HuH-7 (cell line): ENCODE measurements around the gene ISX.

ENCODE experiments used
- DNase-seq: peaks from one replicate; pipeline ENCODE4 v3.0.0; 2011; ENCODE audit warnings: low spot score

Gene ISX

DNA sequence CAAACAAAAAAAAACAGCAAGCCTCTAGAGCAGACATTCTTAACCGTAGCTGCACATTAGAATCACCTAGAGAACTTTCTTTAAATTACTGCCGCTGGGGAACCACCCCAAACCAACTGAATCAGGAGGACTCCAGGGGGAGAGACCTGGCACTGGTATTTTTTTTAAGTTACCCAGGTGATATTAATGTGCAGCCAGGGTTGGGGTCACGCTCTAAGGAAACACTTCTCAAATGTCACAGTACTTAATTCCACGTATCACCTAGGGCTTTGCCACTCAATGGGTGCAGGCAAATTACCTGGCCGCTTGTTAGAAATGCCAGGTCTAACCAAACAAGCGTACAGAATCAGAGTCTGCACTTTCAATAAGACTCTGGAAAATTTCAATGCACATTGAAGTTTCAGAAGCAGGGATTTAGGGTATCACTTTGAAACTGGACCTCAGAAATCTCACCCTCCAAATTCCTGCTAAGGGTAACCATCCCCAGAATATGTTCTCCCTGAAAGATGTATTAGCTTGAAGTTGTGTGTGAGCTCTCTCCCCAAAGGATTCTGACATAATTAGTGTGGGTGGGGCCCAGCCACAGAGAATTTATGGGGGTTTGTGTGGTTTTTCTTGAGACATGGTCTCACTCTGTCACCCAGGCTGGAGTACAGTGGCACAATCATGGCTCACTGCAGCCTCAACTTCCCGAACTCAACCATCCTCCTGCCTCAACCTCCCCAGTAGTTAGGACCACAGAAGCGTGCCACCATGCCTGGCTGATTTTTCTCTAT, 12.7 kb upstream of the ISX start:
- DNase-seq: no peak

DNA sequence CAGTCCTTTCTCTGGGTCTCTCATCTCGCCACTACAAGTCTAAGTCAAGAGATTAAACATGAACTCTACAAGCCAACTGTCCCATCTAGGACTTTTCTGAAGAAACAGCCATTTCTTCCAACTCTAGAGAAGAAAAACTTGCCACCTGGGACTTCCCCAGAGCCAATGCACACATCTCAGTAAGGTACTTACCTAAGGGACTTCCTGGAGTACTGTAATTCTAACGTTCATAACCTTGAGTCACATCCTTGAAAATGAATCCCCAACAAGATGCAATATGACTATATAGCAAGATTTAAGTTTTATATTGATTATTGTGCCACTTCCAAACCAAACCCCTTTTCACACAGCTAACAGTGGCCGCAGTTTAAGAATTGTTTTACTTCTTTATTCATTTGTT, 11.9 kb upstream of the ISX start:
- DNase-seq: no peak

DNA sequence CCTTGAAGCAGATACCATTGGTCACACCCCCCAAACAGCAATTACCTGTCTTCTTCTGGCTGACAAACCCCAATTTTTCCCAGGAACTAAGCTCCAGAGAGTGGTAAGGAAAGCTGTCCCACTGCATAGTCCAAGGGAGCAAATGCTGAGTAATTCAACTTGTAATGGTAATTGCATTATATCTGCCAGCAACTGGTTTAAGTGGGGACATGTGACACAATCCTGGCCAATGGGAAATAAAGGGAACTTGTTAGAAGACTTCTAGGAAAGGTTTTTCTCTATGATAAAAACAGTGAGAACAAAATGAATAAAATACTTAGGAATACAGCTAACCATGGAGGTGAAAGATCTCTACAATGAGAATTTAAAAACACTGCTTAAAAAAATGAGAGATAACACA, 9.5 kb upstream of the ISX start:
- no peak for DNase-seq

DNA sequence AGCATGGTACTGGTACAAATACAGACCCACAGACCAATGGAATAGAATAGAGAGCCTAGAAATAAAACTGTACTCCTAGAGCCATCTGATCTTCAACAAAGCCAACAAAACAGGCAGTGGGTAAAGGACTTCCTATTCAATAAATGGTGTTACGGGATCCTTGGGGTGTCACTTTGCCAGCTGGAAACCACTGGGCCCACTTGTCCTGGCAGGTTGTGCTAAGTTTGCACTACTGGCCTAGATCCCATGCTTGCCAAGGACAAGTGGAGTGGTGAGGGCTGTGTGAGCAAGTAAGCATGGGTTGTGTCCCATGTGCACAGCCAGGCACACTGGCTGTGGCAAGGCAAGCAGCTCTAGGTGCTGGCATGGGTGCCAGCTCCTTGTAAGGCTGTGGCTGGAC, 8.8 kb upstream of the ISX start:
- no peak for DNase-seq

DNA sequence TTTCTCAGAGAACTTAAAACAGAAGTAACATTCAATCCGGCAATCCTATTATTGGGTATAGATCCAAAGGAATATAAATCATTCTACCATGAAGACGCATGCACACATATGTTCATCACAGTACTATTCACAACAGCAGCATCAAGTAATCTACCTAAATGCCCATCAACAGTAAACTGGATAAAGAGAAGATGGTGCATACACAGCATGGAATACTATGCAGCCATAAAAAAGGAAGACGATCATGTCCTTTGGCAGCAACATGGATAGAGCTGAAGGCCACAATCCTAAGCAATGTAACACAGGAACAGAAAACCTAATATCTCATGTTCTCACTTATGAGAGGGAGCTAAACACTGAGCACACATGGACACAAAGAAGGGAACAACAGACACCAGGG, 6.3 kb upstream of the ISX start:
- no peak for DNase-seq

DNA sequence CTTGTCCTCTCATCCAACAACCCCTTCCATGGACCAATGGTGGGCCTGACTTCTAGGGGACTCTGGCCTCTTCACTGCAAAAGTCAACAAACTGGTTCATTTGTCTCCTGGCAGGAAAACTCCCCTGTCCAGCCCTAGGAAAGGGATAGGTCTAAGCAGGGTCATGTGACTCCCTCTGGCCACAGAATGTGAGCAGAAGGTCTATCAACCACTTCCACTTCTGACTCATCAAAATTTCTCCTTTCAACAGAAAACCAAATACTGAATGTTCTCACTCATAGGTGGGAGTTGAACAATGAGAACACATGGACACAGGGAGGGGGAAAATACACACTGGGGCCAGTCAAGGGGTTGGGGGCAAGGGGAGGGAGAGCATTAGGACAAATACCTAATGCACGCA, 1.3 kb upstream of the ISX start:
- peak; percentile 74 for DNase-seq

DNA sequence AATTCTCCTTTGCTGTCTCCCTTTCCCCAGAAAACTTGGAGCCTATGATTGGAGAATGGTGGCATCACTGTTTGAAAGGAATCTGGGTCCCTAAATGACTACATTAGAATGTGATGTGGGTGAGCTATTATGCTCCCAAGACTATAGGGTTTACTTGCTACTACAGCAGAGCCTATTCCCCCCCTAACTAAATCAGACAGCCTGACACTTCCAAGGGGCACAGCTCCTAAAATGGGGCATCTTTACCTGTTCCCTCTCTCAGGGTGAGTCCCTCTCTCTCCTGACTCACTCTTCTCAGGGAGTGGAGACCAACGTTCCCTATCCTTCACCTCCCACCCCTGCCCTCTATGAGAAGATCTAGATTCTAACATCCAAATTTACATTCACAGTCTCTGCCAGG, 775 bp upstream of the ISX start:
- DNase-seq: no peak

DNA sequence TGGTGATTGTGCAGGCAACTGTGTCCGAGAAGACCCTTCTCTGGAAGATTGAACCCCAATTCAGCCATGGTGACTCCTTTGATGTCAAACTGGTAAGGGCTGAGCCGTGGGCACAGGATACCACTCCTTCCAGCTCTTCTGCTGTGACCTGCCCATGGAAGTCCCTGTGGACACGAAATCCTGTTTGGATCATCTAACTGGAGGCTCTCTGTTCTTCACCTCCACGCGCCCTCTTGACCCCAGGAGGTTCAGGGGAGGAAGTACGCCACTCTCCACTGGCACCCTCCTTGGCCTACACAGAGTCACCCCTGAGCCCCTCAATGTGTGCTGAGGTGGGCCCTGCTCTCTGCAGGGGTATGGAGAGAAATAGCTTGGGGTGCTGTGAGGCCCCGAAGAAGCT, 810 bp downstream of the ISX start:
- no peak for DNase-seq

DNA sequence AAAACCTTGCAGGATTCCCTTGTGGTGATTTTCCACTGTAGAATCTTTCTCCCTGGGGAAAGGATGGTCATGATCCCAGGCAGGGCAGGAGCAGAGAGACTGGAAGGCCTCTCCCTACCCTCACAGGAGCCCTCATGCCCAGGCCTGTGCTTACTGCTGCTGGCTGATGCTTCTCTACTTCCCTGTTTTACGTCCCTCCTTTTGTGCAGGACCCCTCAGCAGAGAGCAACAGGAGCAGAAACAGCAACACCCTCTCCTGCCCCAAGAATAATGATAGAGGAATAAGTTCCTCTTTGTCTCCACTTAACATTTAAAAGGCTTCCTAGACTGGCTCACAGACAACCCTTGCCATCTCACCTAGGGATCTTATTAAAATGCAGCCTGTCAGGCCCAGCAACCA, 3.6 kb downstream of the ISX start:
- DNase-seq: no peak

DNA sequence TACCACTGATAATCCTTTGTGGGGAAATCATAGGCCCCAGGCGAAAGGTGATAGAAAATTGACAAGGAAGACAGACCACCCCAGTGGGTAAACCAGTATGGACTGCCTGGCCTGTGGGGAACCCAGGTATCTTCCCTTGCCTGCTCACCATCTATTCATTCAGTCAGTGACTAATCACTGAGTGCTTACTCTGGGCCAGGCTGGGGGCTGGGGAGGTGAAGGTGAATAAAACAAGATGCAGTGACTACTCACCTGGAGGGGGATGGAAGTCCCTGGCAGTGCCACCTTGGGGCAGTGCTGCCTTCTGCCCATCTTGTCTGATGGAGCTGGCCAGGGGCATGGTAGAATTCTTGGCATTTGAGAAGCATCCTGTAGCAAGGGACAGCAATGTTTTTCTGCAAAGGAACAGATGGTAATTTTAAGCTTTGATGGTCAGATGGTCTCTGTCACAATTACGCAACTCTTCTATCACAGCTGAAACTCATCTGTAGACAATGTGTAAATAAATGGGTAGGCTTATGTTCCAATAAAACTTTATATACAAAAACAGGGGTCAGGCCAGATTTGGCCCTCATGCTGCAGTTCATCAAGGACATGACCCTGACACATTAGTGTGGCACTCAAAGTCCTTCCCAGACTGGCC, 4.6 kb downstream of the ISX start:
- no peak for DNase-seq

DNA sequence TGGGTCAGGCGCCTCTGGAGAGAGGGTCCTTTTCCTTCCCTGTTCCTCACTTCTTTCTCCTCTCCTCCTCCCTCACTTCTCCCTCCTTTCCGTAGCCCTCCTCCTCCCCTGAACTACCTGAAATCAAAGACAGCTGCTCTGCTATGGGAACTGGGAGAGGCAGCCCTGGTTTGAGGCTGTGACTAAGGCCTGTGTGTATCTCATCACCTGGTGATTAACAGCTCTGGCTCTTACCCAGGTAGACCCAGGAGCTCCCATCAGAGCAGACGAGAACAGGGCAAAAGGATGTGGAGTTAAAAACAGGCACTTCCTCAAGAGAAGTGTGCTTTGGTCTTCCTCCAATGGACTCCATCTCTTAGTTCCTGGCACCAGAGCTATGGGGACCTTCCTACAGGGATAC, 5.8 kb downstream of the ISX start:
- DNase-seq: no peak

DNA sequence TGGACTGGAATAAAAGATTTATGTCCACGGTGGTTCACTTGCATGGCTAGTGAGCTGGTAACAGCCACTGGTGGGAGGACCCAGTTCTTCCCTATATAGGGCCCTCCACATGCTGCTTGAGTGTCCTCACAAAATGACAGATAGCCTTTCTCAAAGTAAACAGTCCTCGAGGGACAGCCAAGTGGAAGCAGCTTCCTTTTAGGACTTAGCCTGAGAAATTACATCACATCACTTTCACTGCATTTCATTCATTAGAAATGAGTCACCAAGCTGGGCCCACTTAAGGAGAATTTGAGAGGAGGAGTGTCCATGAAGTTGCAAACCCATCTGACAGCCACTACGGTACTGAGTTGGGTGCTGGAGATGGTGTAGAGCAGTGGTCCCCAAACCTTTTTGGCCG, 7.0 kb downstream of the ISX start:
- no peak for DNase-seq

DNA sequence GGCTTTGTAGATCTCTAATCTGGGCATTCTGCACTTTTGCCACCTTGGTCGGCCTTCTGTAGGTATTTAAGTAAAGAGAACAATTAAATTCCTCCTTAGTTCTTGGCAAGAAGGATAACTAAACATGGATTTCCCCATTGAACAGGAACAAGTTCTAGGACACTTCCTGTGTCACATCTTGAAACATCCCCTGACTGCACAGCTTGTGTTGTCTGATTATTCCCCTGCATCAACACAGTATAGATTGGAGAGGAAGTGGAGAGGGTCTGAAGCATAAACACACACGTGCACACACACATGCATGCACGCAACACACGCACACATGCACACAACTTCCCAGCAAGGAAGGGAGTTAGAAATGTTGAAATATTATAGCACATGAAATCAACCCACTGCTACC, 8.6 kb downstream of the ISX start:
- DNase-seq: no peak

DNA sequence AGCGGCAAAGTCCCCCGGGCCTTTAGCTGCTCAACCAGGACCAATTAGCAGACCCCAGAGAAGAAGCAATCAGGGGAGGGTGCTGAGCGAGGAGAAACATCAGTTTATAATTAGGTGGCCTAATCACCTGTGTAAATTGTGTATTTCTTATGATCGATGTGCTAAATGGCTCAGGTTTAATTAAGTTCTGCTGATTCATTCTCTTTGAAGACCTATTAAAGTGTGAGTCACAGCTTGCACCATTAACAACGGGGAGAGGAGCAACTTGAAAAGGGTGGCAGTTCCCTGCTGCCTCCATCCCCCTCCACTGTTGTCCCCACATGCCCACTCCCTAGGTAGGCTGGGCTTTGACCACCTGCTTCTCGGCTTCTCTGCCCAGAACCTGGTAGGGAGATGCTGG, 10.7 kb downstream of the ISX start:
- DNase-seq: no peak

DNA sequence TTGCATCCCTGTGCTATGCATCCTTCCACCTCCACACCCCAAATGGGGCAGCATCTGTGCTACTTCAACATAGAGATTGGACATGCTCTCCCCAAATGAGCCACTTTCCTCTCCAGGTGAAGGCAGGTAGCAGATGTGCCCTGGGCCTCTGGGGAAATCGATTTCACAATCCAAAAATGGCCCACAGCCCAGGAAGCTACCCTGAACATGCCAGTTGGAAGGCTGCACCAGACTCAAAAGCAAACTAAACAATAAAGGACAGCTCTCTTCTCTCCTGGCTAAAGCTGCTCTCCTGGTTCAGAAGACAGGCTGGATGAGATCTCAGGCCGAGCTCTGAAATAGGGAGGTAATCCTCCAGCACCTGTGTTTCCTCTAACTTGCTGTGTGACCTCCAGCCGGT, 19.7 kb downstream of the ISX start:
- no peak for DNase-seq

DNA sequence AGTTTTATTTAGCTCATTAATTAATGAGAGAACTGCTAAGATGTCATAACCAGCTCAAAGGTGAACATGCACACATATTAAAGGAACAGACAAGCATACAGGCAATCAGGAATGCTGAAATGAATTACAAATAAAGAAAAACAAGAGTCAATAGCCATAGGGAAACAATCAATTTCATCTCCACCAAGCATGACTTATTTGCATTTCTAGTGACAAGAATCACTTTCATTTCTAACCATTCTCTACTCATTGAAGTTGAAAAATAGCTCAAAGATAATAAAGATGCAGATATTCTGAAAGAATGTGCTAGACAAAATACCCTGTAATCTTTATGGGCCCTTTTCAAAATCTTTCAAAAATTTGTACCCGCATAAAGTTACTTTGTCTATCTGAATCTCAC, 23.2 kb downstream of the ISX start:
- no peak for DNase-seq

DNA sequence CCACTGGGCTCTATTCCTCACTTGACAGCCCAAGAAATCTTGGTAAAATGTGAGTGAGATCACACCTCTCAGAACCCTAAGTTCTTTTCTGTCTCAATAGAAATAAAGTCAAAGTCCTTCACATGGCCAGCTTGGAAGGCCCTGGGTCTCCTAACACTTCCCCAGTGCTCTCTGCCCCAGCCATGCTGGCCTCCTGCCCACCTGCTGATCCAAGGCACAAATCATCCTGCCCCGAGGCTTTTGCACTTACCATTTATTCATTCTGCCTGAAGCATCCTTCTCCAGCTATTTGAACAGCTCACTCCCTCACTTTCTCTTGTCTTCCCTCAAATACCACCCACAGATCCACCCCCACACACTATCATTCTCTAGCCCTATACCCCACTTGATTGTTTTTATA, 26.4 kb downstream of the ISX start:
- DNase-seq: no peak

DNA sequence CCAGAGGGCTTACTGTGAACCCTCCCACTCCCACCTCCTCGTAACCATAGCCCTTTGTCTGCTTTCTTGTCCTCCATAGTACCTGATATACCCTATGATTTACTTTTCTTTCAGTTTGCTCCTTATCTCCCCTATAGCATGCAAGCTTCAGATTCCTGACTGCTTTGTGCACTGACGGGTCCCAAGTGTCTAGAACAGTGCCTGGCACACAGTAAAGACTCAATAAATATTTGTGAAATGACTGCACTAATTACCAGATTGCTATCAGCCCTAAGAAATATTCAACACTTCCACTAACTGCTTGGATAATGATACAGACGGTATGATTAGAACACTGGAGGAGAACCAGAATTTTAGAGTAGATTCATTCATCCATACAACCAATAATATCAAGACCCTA, 33.0 kb downstream of the ISX start:
- no peak for DNase-seq

DNA sequence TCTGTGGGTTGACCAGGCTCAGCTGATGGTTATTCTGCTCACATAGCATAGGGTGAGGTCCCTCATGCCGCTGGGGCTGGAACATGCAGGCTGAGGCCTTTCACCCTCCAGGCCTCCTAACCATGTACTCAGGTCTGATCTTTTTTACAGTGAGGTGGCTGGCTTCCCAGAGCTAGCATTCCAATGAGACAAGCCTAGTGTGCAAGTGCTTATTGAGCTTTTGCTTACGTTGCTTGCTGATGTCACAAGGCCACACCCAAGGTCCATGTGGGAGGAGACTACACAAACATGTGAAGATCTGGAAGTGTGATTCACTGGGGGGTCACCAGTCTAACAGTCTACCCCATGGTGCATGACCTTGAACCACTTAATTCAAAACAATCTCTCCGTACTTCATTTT, 33.9 kb downstream of the ISX start:
- no peak for DNase-seq

DNA sequence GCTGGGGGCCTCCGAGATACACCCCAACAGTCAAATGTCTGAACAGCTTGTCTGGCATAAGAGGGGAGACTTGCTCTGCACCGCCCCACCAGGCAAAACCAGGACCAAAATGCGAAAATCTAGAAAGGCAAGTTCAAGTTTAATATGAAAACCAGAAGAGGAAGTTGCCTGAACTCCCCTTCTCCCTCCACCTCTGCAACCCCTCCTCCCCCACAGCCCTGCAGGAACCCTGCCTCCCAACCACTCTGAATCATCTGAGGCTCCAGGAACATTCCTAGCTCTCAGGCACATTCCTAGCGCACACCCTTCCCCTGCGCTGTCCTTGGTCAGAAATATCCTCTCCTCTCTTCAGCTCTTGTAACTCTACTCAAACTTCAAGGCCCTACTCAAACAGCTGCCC, 36.7 kb downstream of the ISX start:
- peak; percentile 28 for DNase-seq

DNA sequence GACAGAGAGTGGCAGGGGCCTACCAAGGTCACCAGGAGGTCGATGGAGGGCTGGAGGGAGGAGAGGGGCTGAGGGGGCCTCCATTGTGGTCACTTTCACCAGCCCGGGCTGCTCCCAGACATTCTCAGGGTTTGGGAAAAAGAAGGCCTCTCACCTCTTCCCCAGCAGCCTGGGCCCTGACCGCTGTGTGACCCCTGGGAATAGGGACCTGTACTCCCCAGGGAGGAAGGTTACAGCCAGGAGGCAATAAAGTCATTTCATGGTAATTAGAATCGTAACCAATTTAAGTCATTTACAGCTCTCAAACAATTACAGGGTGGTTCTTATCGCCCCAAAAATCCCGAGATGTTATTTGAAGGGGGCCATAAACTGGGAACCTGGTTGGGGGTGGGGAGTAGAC, 37.8 kb downstream of the ISX start:
- no peak for DNase-seq

DNA sequence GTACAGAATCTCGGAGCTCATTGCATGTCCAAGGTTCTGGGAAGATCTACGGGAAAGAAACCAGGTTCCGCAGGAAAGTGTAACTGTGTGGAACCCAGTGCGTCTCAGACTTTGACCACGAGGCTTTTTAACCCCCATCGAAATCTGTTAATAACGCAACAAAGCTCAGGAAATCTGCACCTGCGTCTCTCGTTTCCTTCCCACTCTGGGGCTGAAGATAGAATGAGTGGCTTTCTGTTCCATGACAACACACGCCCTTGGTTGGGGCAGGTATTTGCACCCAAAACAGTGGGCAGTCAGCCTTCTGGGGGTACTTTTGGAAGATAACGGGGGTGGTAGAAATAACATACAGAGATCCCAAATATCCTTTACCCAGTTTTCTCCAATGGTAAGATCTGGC, 38.5 kb downstream of the ISX start:
- no peak for DNase-seq

DNA sequence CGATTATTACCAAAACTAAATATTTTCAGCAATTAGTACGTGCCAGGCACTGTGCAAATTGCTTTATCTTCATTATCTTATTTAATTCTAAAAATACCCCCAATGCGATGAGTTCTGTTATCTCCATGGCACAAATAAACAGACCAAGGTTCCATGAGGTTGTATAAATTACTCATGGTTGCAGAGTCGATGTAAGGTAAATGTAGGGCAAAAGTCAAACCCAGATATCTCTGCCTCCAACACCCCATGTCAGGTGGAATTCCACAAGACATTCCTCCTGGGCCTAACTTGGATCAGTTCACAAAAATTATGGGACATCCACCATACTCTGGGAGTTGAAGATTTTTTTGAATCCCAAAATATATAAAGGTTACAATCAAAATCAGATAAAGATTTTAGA, 43.7 kb downstream of the ISX start:
- DNase-seq: no peak

DNA sequence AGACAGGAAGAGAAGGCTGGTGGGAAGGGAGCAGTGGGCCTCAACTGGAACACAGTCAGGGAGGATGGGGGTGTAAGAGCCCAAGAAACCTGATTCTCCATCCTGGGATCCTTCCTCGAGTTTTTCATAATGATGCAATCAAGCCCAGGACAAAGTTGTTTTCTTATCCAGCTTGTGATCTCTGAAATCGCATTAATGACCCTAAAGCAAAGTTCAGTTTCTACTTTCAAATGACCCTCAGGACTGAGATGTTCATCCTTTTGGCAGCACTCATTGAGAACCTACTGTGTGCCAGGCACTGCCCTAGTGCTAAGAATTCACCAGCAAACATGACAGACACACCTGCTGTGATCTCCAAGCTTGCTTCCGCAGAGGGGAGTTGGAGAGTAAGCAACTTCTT, 45.3 kb downstream of the ISX start:
- no peak for DNase-seq
